Ovary (tissue), 9 donors: ENCODE results near the gene NUP93. TPM values are rescaled to one million over a fixed set of nuclear protein-coding genes. Genes with fewer than 3 reads are reported as not detected.

ENCODE experiments used
- DNase-seq, 5 donors: peaks; one replicate each; pipeline ENCODE4 v3.0.0-alpha.2; 2019 to 2020
- H3K27ac ChIP-seq, 2 donors: fragments of 200-600 bp; one replicate each; pipeline versions ENCODE4 v1.5.1 to v1.8.0; 2019 to 2022
- H3K27me3 ChIP-seq: fragments of 200-600 bp; one replicate; pipeline ENCODE4 v1.8.0; 2022
- H3K36me3 ChIP-seq: fragments of 200-600 bp; sonication (generic); one replicate; pipeline ENCODE4 v1.5.1; 2019
- H3K4me1 ChIP-seq: one replicate; pipeline ENCODE4 v1.8.1; 2013; ENCODE audit warnings: mild to moderate bottlenecking, moderate library complexity; ENCODE audit not compliant: insufficient read depth
- H3K4me3 ChIP-seq: fragments of 200-600 bp; sonication (generic); one replicate; pipeline ENCODE4 v1.5.1; 2017
- H3K9me3 ChIP-seq, 2 donors: fragments of 200-600 bp in 1 of 2; sonication (generic) in 1 of 2; one replicate each; pipeline versions ENCODE4 v1.5.1 to v1.8.1; 2013 to 2019; ENCODE audit warnings: mild to moderate bottlenecking in 1 of 2, moderate library complexity in 1 of 2
- EP300 ChIP-seq: sonication (generic); formaldehyde crosslinking; IDR thresholded peaks from one replicate; pipeline ENCODE4 v1.6.1; 2017; ENCODE audit warnings: antibody characterized with exemption
- POLR2A ChIP-seq: fragments of 450-650 bp; IDR thresholded peaks from one replicate; pipeline ENCODE4 v1.6.1; 2017; ENCODE audit warnings: antibody characterized with exemption, mild to moderate bottlenecking, moderate library complexity
- WGBS, 3 donors: extraction: QIAGEN DNeasy Blood & Tissue Kit in 1 of 3; methylation state at CpG; one replicate each; pipeline versions ENCODE4 v1.1.5 to v1.1.7; 2013 to 2017; 5-methylcytosine and 5-hydroxymethylcytosine counted together
- intact Hi-C, 4 donors: fragments of 100-400 bp; cut with DNase I; formaldehyde crosslinking; loops; one replicate each; pipeline versions ENCODE4 v1.11.0 to v1.15.1; 2022 to 2023
- polyA plus RNA-seq, 2 donors: library from polyadenylated mRNA; stranded (reverse); fragments of 200-250 nt in 1 of 2; fragments of 350-450 nt in 1 of 2; fragmentation: Illumina TruSeq in 1 of 2; extraction: RNeasy Lipid Tissue Mini Kit (QIAGEN cat#74804) in 1 of 2; gene quantifications; one replicate each; pipeline ENCODE4 v1.2.3, GENCODE V29; 2013 to 2014
- total RNA-seq, 7 donors: library from RNA; depleted of rRNA in 2 of 7; stranded (reverse); fragments of >200 nt in 2 of 7; fragmentation: NEBNext Ultra II Directional in 3 of 7; extraction: Animal tissue kit (Norgen Biotek cat#: 25700) in 3 of 7; gene quantifications; one replicate each; pipeline versions ENCODE4 v1.1.0 to v1.2.4, GENCODE V29; 2016 to 2023
- TF ChIP-seq, protein P1 (sequence below), 3 donors: fragments of 450-650 bp in 2 of 3; fragments of 200-600 bp in 1 of 3; IDR thresholded peaks; one replicate each; pipeline versions ENCODE4 v1.5.1 to v1.8.0; 2016 to 2022; ENCODE audit warnings: antibody characterized with exemption in 3 of 3, mild to moderate bottlenecking in 1 of 3
- donor health status: DM: no; HTN: no; CAD: no; lungs with moderate emphysema.
- donor health status: DM: no; HTN: no; CAD: no.
- donor health status: Bipolar disorder and iron deficiency.
- donor health status: DM: yes; HTN: yes; CAD: no.
- donor health status: DM: no; HTN: no; CAD: no.
- donor health status: DM: yes; HTN: yes; CAD: no.

The NUP93 gene
- total and polyA plus RNA-seq, 9 donors: 24.1 to 53.9 (median 42.7) TPM

DNA sequence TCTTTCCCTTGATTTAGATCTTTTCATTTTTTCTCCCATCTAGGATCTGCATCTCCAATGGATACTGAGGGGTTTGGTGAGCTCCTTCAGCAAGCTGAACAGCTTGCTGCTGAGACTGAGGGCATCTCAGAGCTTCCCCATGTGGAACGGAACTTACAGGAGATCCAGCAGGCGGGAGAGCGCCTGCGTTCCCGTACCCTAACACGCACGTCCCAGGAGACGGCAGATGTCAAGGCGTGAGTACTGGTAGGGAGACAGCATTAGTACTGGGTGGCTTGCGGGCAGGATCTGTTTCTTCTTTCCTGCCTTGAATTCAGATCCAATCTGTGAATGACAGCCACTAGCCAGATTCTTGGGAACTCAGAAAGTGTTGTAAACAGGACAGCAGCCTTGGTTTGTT is 18.3 kb downstream of the NUP93 start:
- peaks cover 19% of the 10 kb centered on the region for H3K4me1 ChIP-seq
- WGBS, 3 donors: 77 to 87% (median 81%) methylated on average over 10 of the region's 10 CpGs
- H3K9me3 ChIP-seq: no peaks in the 10 kb centered on the region
- H3K4me3 ChIP-seq: no peak overlapping the region
- DNase-seq: no peak
- TF ChIP-seq POLR2A (no peak), EP300 (no peak)
- TF ChIP-seq, protein P1, sequence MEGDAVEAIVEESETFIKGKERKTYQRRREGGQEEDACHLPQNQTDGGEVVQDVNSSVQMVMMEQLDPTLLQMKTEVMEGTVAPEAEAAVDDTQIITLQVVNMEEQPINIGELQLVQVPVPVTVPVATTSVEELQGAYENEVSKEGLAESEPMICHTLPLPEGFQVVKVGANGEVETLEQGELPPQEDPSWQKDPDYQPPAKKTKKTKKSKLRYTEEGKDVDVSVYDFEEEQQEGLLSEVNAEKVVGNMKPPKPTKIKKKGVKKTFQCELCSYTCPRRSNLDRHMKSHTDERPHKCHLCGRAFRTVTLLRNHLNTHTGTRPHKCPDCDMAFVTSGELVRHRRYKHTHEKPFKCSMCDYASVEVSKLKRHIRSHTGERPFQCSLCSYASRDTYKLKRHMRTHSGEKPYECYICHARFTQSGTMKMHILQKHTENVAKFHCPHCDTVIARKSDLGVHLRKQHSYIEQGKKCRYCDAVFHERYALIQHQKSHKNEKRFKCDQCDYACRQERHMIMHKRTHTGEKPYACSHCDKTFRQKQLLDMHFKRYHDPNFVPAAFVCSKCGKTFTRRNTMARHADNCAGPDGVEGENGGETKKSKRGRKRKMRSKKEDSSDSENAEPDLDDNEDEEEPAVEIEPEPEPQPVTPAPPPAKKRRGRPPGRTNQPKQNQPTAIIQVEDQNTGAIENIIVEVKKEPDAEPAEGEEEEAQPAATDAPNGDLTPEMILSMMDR (IDR thresholded peaks at IDR 0.05): no peak
- H3K27ac ChIP-seq: peak overlapping the region in 1 of 2 donors; percentile 43
- intact Hi-C loops: no loop called here
- H3K36me3 ChIP-seq: no peaks in the 10 kb centered on the region
- no peaks in the 10 kb centered on the region for H3K27me3 ChIP-seq

DNA sequence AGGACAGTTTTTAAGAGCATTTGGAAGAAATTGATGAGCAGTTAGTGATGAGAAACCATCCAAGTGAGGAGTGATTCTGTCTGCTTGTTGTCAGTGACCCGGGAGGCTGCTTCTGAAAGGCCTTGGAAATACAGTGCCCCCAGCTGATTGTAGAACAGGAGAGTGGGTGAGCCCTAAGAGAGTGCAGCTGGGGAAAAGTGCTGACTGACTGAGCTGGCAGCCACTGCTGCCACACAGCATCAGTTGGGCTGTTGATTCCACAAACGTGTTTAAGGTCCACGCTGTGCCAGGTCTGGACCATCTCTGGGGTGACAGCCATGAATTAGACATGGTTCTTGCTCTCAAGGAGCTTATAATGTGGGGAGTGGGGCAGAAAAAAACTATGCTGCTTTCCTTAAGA is 18.9 kb downstream of the NUP93 start:
- intact Hi-C loops: no loop called here
- H3K27me3 ChIP-seq: no peaks in the 10 kb centered on the region
- H3K4me1 ChIP-seq: peaks cover 17% of the 10 kb centered on the region
- no peaks in the 10 kb centered on the region for H3K9me3 ChIP-seq
- no peak overlapping the region for H3K4me3 ChIP-seq
- no peak for DNase-seq
- peak overlapping the region in 1 of 2 donors; percentile 43 for H3K27ac ChIP-seq
- 30 to 66% (median 38%) methylated on average over 3 of the region's 3 CpGs for WGBS, 3 donors
- TF ChIP-seq, protein P1 (IDR thresholded peaks at IDR 0.05): no peak
- no peak for TF ChIP-seq POLR2A
- H3K36me3 ChIP-seq: no peaks in the 10 kb centered on the region

DNA sequence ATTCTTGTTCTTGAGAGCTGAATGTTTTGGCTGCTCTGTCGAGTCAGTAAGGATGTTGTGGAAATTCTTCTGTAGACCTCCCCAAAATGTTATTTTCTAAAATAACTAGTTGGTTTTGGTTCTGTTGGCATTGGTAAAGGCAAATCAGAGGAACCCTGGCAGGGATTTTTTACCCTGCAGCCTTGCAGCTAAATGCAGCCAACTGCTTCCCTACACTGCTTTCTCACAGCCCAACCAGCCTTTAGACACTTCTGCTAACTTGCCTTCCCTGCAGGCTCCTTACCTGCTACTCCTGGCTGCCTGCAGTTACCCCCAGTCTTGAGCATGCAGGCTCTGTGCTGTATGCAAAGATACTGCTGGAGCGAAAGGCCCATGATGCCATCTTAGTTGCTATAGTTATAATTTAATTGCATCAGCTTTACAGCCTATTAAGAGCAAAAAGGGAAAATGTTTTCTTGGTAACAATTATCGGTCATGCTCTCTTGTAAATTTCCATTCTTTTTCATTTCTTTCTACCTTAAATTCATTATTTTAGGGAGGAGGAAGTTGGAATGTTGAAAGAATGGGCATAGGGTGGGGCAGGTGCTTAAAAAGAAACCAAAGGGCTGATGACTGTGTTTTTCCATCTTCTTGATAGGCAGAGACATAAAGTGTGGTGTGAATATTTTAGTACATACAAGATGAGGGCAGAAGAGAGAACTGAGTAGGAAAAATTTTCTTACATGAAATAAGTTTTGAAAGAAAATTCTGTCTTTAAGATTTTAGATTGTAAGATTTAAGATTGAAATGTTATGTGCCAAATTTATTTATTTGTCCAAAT is 20.0 kb downstream of the NUP93 start:
- no peaks in the 10 kb centered on the region for H3K36me3 ChIP-seq
- no peaks in the 10 kb centered on the region for H3K9me3 ChIP-seq
- TF ChIP-seq EP300 (no peak), POLR2A (no peak)
- TF ChIP-seq, protein P1 (IDR thresholded peaks at IDR 0.05): no peak
- no peaks in the 10 kb centered on the region for H3K27me3 ChIP-seq
- intact Hi-C loops: no loop called here
- no peak for DNase-seq
- no peak overlapping the region for H3K4me3 ChIP-seq
- H3K27ac ChIP-seq: no peak overlapping the region
- H3K4me1 ChIP-seq: peaks cover 12% of the 10 kb centered on the region
- 51 to 53% (median 52%) methylated on average over 3 of the region's 3 CpGs for WGBS, 3 donors

DNA sequence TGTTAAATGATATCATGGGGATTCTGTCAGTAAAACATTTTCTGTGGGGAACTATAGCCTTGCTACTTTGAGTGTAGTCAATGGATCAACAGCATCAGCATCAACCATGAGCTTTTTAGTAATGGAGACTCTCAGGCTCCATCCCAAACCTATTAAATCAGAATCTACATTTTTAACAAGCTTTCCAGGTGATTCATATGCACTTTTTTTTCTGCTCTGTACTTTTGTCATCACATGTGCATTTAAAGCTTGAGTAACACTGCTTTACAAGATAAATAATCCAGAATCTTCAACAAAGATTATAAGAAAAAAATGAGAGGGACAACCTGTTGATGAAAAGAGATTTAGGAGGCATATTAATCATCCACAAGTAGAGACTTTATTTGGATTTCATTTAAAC is 23.5 kb downstream of the NUP93 start:
- no peak for DNase-seq
- Histone ChIP-seq H3K4me1 (peaks cover 5% of the 10 kb centered on the region), H3K27ac (no peak overlapping the region), H3K4me3 (no peak overlapping the region), H3K27me3 (no peaks in the 10 kb centered on the region), H3K9me3 (no peaks in the 10 kb centered on the region), H3K36me3 (no peaks in the 10 kb centered on the region)
- intact Hi-C loops: no loop called here
- TF ChIP-seq EP300 (no peak), POLR2A (no peak)
- TF ChIP-seq, protein P1 (IDR thresholded peaks at IDR 0.05): no peak
